A549 (cell line): ENCODE data around the gene RNU6-9. TPM values are rescaled to one million over a fixed set of nuclear protein-coding genes. Genes with fewer than 3 reads are reported as not detected.

ENCODE experiments used
- ATAC-seq, 2 experiments: fragments of 200-7000 bp in 1 of 2; fragments of >200 bp in 1 of 2; cut with Nextera tagmentation in 1 of 2; cut with Tn5 transposase in 1 of 2; 3 replicates each; pipeline versions ENCODE4 v1.8.0 to v1.9.1; 2018 to 2020; ENCODE audit warnings: mild to moderate bottlenecking in 1 of 2, moderate library complexity in 1 of 2
- CTCF ChIA-PET: fragments of 300-600 bp; sonication (Branson Sonifier 250); formaldehyde crosslinking; extraction: SDS; loops from one replicate; lab custom pipeline; 2021; ENCODE audit warnings: antibody characterized with exemption, inconsistent platforms; lab: Yijun Ruan, JAX
- POLR2A ChIA-PET: fragments of 350-600 bp; formaldehyde crosslinking; extraction: SDS; loops from one replicate; lab custom pipeline; 2021; ENCODE audit warnings: antibody characterized with exemption, inconsistent platforms; lab: Yijun Ruan, JAX
- DNase-seq, 2 experiments: peaks; one replicate each; pipeline versions ENCODE4 v3.0.0 to v3.0.0-alpha.2; 2011 to 2016; ENCODE audit warnings: low read depth in 1 of 2, low spot score in 1 of 2
- FAIRE-seq: peaks from 2 replicates; lab custom pipeline; 2011; peaks lifted over from hg19 to GRCh38; lab: Jason Lieb, UNC
- H3K27ac ChIP-seq, 2 experiments: fragments of >200 bp; sonication (Bioruptor Twin); formaldehyde crosslinking; 3 replicates each; pipeline ENCODE4 v1.5.1; 2016 to 2017
- H3K4me1 ChIP-seq: fragments of >200 bp; sonication (Bioruptor Twin); formaldehyde crosslinking; 3 replicates; pipeline ENCODE4 v1.6.1; 2016
- H3K4me2 ChIP-seq: fragments of >200 bp; sonication (Bioruptor Twin); formaldehyde crosslinking; 3 replicates; pipeline ENCODE4 v1.6.1; 2016
- H3K4me3 ChIP-seq: fragments of >200 bp; sonication (Bioruptor Twin); formaldehyde crosslinking; 3 replicates; pipeline ENCODE4 v1.5.1; 2016
- H3K9me3 ChIP-seq: fragments of >200 bp; sonication (Bioruptor Twin); formaldehyde crosslinking; 3 replicates; pipeline ENCODE4 v1.6.1; 2016
- CHD4 ChIP-seq: fragments of 200-600 bp; sonication (generic); IDR thresholded peaks from 2 replicates; pipeline ENCODE4 v1.6.1; 2016; ENCODE audit warnings: antibody characterized with exemption, mild to moderate bottlenecking, borderline replicate concordance
- EHMT2 ChIP-seq: fragments of 200-600 bp; sonication (generic); IDR thresholded peaks from 2 replicates; pipeline ENCODE4 v1.6.1; 2016; ENCODE audit warnings: antibody characterized with exemption, low read depth, mild to moderate bottlenecking, moderate library complexity
- FOSB ChIP-seq: fragments of 250-450 bp; sonication (Bioruptor Pico); IDR thresholded peaks from 2 replicates; pipeline ENCODE4 v1.5.0; 2020; ENCODE audit warnings: mild to moderate bottlenecking, moderate library complexity
- FOSL2 ChIP-seq, 2 experiments: fragments of 450-650 bp in 1 of 2; fragments of >200 bp in 1 of 2; sonication (Bioruptor Twin) in 1 of 2; formaldehyde crosslinking; IDR thresholded peaks; 2 replicates each; pipeline versions ENCODE4 v1.5.0 to v1.6.1; 2016 to 2020; ENCODE audit warnings: mild to moderate bottlenecking in 1 of 2, moderate library complexity in 1 of 2
- HDAC2 ChIP-seq: fragments of 200-600 bp; sonication (generic); IDR thresholded peaks from 2 replicates; pipeline ENCODE4 v1.6.1; 2016
- HOXB5 ChIP-seq: fragments of 250-450 bp; sonication (Bioruptor Pico); IDR thresholded peaks from 2 replicates; pipeline ENCODE4 v1.5.0; 2020; ENCODE audit warnings: mild to moderate bottlenecking, moderate library complexity
- JUN ChIP-seq, 2 experiments: fragments of >200 bp; sonication (Bioruptor Twin); formaldehyde crosslinking; IDR thresholded peaks; 2 replicates in 1 of 2; 3 replicates in 1 of 2; pipeline ENCODE4 v1.6.1; 2016 to 2017
- JUNB ChIP-seq: fragments of >200 bp; sonication (Bioruptor Twin); formaldehyde crosslinking; IDR thresholded peaks from 2 replicates; pipeline ENCODE4 v1.6.1; 2016
- MAFK ChIP-seq: fragments of 450-650 bp; IDR thresholded peaks from 2 replicates; pipeline ENCODE4 v1.6.1; 2014; ENCODE audit not compliant: partially characterized antibody
- NPAS2 ChIP-seq: fragments of 250-450 bp; sonication (Bioruptor Pico); IDR thresholded peaks from 2 replicates; pipeline ENCODE4 v1.8.0; 2022; ENCODE audit warnings: mild to moderate bottlenecking, moderate library complexity, borderline replicate concordance
- NR3C1 ChIP-seq: fragments of >200 bp; sonication (Bioruptor Twin); formaldehyde crosslinking; IDR thresholded peaks from 3 replicates; pipeline ENCODE4 v1.6.1; 2017
- RCOR1 ChIP-seq: fragments of 150-350 bp; IDR thresholded peaks from 2 replicates; pipeline ENCODE4 v1.6.1; 2014; ENCODE audit warnings: antibody characterized with exemption, low read length, low read depth
- RFX5 ChIP-seq: fragments of 450-650 bp; IDR thresholded peaks from 2 replicates; pipeline ENCODE4 v1.7.1; 2014; ENCODE audit warnings: antibody characterized with exemption, mild to moderate bottlenecking, moderate library complexity
- RNF2 ChIP-seq: fragments of 200-600 bp; sonication (generic); IDR thresholded peaks from 2 replicates; pipeline ENCODE4 v1.6.1; 2016; ENCODE audit warnings: low read depth, mild to moderate bottlenecking, antibody characterized with exemption, moderate library complexity, borderline replicate concordance
- SMC3 ChIP-seq: fragments of >200 bp; sonication (Bioruptor Twin); formaldehyde crosslinking; IDR thresholded peaks from 3 replicates; pipeline ENCODE4 v1.6.1; 2018; ENCODE audit warnings: inconsistent platforms
- SREBF2 ChIP-seq: fragments of 450-650 bp; IDR thresholded peaks from 2 replicates; pipeline ENCODE4 v1.6.1; 2014; ENCODE audit warnings: mild to moderate bottlenecking, moderate library complexity
- ZC3H11A ChIP-seq: fragments of 450-650 bp; IDR thresholded peaks from 2 replicates; pipeline ENCODE4 v1.6.1; 2014; ENCODE audit warnings: antibody characterized with exemption, mild to moderate bottlenecking
- ZNF302 ChIP-seq: fragments of 250-450 bp; sonication (Bioruptor Pico); IDR thresholded peaks from 2 replicates; pipeline ENCODE4 v1.9.0; 2021; ENCODE audit warnings: inconsistent platforms, mild to moderate bottlenecking, moderate library complexity
- WGBS: methylation state at CpG from one replicate; pipeline ENCODE4 v1.1.6; 2017; ENCODE audit errors: missing lambda C conversion rate; 5-methylcytosine and 5-hydroxymethylcytosine counted together
- polyA plus RNA-seq, 4 experiments: library from polyadenylated mRNA; depleted of rRNA in 3 of 4; stranded (reverse); fragments of >200 nt; fragmentation: RNase III in 1 of 4; extraction: RNeasy Plus Mini Kit Qiagen cat#74134 plus additional on column Dnase treatment in 1 of 4; gene quantifications; 2 replicates in 3 of 4; 3 replicates in 1 of 4; pipeline ENCODE4 v1.2.3, GENCODE V29; 2011 to 2017
- TF ChIP-seq, protein P1 (sequence below): fragments of >200 bp; sonication (Bioruptor Twin); formaldehyde crosslinking; IDR thresholded peaks from 2 replicates; pipeline ENCODE4 v1.6.1; 2016
- TF ChIP-seq, protein P2 (sequence below): fragments of >200 bp; sonication (Bioruptor Twin); formaldehyde crosslinking; IDR thresholded peaks from 3 replicates; pipeline ENCODE4 v1.5.1; 2016
- TF ChIP-seq, protein P3 (sequence below): fragments of >200 bp; sonication (Bioruptor Twin); formaldehyde crosslinking; IDR thresholded peaks from 3 replicates; pipeline ENCODE4 v1.6.1; 2016
- TF ChIP-seq, protein P4 (sequence below): fragments of 450-650 bp; IDR thresholded peaks from 2 replicates; pipeline ENCODE4 v1.6.1; 2014; ENCODE audit warnings: antibody characterized with exemption

Gene RNU6-9
- polyA plus RNA-seq, 2 of the 4 experiments (the other 2 are of a cell fraction), result not detected

DNA sequence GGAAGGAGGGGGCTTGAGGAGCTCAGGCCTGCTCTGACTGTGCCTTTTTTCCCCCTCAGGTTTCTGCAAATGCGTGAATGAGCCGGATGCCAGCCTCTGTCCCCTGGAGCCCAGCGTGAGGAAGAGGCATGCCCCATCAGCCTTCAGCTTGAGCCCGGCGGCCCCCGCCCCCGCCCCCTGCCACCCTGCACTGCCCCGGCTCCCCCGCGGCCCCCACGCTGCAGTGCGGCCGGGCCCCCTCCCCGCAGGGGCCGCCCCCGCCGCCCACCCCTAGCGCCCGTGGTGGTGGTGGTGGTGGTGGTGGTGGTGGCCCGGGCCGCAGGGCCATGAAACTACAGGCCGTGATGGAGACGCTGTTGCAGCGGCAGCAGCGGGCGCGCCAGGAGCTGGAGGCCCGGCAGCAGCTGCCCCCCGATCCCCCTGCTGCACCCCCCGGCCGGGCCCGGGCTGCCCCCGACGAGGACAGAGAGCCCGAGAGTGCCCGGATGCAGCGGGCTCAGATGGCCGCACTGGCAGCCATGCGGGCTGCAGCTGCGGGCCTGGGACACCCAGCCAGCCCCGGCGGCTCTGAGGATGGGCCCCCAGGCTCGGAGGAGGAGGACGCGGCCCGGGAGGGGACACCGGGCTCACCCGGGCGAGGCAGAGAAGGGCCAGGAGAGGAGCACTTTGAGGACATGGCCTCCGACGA lies 36.1 kb downstream of the RNU6-9 start:
- ATAC-seq, result no peak
- no peak for DNase-seq
- no peak overlapping the region for H3K4me3 ChIP-seq
- ChIA-PET CTCF (interaction anchor here (1.0 to 2.5 kb wide), 2 partner anchors 31 to 53 kb away, joined by 4 to 5 read pairs; no protein-coding TSS in a partner anchor), POLR2A (no interaction called here)
- WGBS, result 90% methylated on average over 12 of the region's 51 CpGs
- H3K4me2 ChIP-seq, result no peak overlapping the region
- H3K9me3 ChIP-seq, result no peaks in the 10 kb centered on the region
- no peak overlapping the region for H3K27ac ChIP-seq
- peaks cover 37% of the 10 kb centered on the region for H3K4me1 ChIP-seq
- no peak for TF ChIP-seq MAFK
- TF ChIP-seq SREBF2, result no peak
- TF ChIP-seq, protein P1, sequence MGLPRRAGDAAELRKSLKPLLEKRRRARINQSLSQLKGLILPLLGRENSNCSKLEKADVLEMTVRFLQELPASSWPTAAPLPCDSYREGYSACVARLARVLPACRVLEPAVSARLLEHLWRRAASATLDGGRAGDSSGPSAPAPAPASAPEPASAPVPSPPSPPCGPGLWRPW, result no peak
- TF ChIP-seq CHD4, result no peak
- no peak for TF ChIP-seq RCOR1
- FAIRE-seq, result no peak

DNA sequence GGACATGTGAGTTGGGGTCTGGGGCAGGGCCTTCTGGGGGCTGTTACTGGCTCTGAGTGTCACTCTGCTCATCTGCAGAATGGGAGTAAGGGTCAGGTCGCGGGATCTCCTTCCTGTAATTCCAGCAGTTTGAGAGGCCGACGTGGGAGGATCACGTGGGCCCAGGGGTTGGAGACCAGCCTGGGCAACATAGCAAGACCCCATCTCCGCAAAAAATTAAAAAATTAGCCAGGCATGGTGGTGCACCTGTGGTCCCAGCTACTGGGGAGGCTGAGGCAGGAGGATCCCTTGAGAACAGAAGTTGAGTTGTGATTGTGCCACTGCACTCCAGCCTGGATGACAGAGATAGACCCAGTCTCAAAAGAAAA lies 36.6 kb downstream of the RNU6-9 start:
- Histone ChIP-seq H3K4me3 (no peak overlapping the region), H3K27ac (no peak overlapping the region), H3K4me2 (no peak overlapping the region), H3K9me3 (no peaks in the 10 kb centered on the region), H3K4me1 (peaks cover 39% of the 10 kb centered on the region)
- ATAC-seq (no peak), FAIRE-seq (no peak), DNase-seq (no peak)
- no peak for TF ChIP-seq FOSB (CRISPR knock-in tag)
- no peak for TF ChIP-seq JUNB
- WGBS, result 95% methylated on average over 6 of the region's 6 CpGs
- CTCF ChIA-PET, result interaction anchor here (0.6 to 2.5 kb wide), 3 partner anchors 31 to 159 kb away, joined by 4 to 5 read pairs (median 4); no protein-coding TSS in a partner anchor
- POLR2A ChIA-PET, result no interaction called here

DNA sequence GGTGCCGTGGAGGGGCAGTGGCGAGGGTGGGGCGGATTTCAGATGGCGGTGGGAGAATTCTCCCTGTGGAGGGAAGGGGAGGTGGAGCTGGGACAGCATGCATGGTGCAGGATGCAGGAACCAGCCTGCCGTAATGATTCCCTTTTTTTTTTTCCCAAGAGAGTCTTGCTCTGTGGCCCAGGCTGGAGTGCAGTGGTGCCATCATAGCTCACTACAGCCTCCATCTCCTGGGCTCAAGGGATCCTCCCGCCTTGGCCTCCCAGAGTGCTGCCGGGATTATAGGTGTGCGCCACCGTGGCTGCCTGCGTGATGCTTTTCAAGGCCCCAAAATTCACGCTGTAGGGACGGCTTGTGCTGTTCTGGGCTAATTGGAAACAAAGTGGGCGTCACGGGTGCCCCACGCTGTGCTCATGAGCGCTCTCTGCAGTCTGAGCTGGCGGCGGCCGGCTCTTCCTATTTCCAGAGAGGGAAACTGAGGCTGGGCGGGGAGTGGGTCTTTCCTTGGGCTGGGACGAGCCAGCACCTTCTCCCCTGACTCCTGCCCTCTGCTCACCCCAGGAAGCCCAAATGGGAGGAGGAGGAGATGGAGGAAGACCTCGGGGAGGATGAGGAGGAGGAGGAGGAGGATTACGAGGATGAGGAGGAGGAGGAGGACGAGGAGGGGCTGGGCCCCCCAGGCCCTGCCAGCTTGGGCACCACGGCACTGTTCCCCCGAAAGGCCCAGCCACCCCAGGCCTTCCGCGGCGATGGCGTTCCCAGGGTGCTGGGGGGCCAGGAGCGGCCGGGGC lies 38.8 kb downstream of the RNU6-9 start:
- CTCF ChIA-PET, result interaction anchor here (0.5 to 1.6 kb wide), 5 partner anchors 9 to 37 kb away, joined by 3 to 5 read pairs (median 5); no protein-coding TSS in a partner anchor
- DNase-seq (no peak), ATAC-seq (no peak), FAIRE-seq (no peak)
- H3K4me3 ChIP-seq, result no peak overlapping the region
- peak overlapping the region in 1 of 2 experiments; percentile 88; a peak in 3 of 6 replicates for H3K27ac ChIP-seq
- H3K4me1 ChIP-seq, result peaks cover 42% of the 10 kb centered on the region
- TF ChIP-seq, protein P2, sequence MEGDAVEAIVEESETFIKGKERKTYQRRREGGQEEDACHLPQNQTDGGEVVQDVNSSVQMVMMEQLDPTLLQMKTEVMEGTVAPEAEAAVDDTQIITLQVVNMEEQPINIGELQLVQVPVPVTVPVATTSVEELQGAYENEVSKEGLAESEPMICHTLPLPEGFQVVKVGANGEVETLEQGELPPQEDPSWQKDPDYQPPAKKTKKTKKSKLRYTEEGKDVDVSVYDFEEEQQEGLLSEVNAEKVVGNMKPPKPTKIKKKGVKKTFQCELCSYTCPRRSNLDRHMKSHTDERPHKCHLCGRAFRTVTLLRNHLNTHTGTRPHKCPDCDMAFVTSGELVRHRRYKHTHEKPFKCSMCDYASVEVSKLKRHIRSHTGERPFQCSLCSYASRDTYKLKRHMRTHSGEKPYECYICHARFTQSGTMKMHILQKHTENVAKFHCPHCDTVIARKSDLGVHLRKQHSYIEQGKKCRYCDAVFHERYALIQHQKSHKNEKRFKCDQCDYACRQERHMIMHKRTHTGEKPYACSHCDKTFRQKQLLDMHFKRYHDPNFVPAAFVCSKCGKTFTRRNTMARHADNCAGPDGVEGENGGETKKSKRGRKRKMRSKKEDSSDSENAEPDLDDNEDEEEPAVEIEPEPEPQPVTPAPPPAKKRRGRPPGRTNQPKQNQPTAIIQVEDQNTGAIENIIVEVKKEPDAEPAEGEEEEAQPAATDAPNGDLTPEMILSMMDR, result no peak
- TF ChIP-seq ZNF302 (CRISPR knock-in tag), result no peak
- 93% methylated on average over 25 of the region's 32 CpGs for WGBS
- POLR2A ChIA-PET, result no interaction called here
- no peak overlapping the region for H3K4me2 ChIP-seq
- H3K9me3 ChIP-seq, result no peaks in the 10 kb centered on the region

DNA sequence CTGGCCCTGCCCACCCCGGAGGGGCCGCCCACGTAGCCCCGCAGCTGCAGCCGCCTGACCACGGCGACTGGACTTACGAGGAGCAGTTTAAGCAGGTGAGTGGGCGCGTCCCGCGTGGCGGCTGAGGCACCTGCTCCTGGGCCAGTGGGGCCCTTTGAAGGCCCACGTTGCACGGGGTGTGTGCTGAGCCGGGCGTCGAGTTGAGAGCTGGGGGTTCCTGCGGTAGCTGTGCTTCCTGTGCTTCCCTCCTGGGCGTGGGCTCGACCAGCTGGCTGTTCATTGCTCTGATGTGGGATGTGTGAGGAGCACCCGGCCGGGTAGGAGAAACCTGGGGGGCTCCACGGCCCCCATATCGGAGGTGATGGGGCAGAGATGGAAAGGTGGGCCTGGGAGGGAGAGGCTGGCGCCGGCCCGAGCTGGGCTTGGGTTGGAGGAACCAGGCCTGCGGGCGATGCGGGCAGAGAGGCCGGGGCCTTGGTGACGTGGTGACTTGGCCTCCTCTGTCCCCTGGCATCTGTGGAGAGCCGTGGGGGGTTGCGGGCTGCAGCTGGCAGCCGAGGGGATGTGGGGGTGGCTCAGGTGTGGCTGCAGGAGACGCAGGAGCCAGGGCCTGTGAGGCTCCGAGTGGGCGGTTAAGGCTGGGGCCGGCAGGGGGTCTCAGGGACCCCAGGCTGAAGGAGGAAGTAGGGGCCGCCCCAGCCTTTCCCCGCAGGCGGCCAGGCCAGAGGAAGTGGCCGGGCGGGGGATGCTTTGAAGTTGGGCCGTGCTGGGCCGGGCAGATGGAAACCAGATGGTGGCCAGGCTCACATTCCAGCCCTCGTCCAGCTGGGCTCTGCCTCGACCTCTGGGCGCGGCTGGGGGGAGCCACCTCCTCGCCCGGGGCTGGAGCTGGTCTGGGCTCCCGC lies 39.6 kb downstream of the RNU6-9 start:
- ChIA-PET POLR2A (interaction anchor here (0.7 kb wide), 2 partner anchors 51 to 54 kb away, joined by 4 to 5 read pairs; no protein-coding TSS in a partner anchor), CTCF (interaction anchor here (0.9 to 1.6 kb wide), 2 partner anchors 10 to 36 kb away, joined by 3 to 5 read pairs; no protein-coding TSS in a partner anchor)
- WGBS, result 61% methylated on average over 21 of the region's 54 CpGs
- peak overlapping the region; percentile 29; the same call in 2 of the 3 replicates for H3K4me2 ChIP-seq
- DNase-seq (peak in 1 of 2 experiments; percentile 37), ATAC-seq (peak; percentile 48 to 63; a peak in 5 of 6 replicates), FAIRE-seq (no peak)
- H3K4me3 ChIP-seq, result no peak overlapping the region
- H3K9me3 ChIP-seq, result no peaks in the 10 kb centered on the region
- peaks cover 34% of the 10 kb centered on the region for H3K4me1 ChIP-seq
- H3K27ac ChIP-seq, result peak overlapping the region; percentile 60 to 88; a peak in 5 of 6 replicates
- TF ChIP-seq HDAC2, result no peak
- no peak for TF ChIP-seq JUN (IDR thresholded peaks at IDR 0.05)
- TF ChIP-seq RFX5, result no peak
- TF ChIP-seq CHD4, result no peak
- no peak for TF ChIP-seq JUNB
- no peak for TF ChIP-seq FOSL2 (IDR thresholded peaks at IDR 0.05)
- no peak for TF ChIP-seq FOSL2 (CRISPR knock-in tag; IDR thresholded peaks at IDR 0.05)
- TF ChIP-seq SMC3, result no peak
- TF ChIP-seq FOSB (CRISPR knock-in tag), result no peak
- TF ChIP-seq, protein P3, sequence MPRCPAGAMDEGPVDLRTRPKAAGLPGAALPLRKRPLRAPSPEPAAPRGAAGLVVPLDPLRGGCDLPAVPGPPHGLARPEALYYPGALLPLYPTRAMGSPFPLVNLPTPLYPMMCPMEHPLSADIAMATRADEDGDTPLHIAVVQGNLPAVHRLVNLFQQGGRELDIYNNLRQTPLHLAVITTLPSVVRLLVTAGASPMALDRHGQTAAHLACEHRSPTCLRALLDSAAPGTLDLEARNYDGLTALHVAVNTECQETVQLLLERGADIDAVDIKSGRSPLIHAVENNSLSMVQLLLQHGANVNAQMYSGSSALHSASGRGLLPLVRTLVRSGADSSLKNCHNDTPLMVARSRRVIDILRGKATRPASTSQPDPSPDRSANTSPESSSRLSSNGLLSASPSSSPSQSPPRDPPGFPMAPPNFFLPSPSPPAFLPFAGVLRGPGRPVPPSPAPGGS, result no peak
- no peak for TF ChIP-seq RNF2
- no peak for TF ChIP-seq HOXB5 (CRISPR knock-in tag)
- no peak for TF ChIP-seq NPAS2
- no peak for TF ChIP-seq NR3C1
- no peak for TF ChIP-seq ZC3H11A
- TF ChIP-seq, protein P4, sequence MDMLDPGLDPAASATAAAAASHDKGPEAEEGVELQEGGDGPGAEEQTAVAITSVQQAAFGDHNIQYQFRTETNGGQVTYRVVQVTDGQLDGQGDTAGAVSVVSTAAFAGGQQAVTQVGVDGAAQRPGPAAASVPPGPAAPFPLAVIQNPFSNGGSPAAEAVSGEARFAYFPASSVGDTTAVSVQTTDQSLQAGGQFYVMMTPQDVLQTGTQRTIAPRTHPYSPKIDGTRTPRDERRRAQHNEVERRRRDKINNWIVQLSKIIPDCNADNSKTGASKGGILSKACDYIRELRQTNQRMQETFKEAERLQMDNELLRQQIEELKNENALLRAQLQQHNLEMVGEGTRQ, result no peak
- TF ChIP-seq EHMT2, result no peak
